Activated CD4-positive, CD25-positive, alpha-beta regulatory T cell treated with anti-CD3 and anti-CD28 coated beads, Interleukin-2, amount 50 U/mL, for 72 hours (primary cell): ENCODE measurements around the gene TPRG1.

ENCODE experiments used
- DNase-seq: peaks from one replicate; pipeline ENCODE4 v3.0.0; 2021

TPRG1 gene

GRCh38 chr3:189171707-189172106, at the start of gene TPRG1:
Gene TPRG1 (plus strand): TSS chr3:189171971. CDS start chr3:189207385, 35,414 bp downstream.
- no peak for DNase-seq

DNA sequence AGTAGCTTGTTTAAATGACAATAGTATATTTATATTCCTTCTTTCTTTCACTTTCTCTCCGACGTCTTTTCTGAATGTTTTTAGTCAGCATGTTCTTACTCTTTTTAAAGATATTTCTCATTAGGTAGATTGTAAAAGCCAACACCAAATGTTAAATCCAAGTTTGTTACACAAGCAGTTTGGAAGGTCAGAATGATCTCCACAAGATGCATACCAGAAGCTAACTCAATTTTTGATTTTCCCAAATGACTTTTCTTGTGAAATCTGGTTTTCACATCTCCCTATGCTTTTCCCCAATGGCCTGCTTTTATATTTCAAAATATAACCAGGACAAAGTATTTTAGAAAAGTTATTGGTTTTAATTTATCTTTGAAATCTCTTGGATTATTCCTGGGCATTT, 49.7 kb upstream of the TPRG1 start:
- no peak for DNase-seq

- no peak for DNase-seq
These were observed 49.1 kb upstream of the TPRG1 start for GRCh38 chr3:189122526-189123205.

DNA sequence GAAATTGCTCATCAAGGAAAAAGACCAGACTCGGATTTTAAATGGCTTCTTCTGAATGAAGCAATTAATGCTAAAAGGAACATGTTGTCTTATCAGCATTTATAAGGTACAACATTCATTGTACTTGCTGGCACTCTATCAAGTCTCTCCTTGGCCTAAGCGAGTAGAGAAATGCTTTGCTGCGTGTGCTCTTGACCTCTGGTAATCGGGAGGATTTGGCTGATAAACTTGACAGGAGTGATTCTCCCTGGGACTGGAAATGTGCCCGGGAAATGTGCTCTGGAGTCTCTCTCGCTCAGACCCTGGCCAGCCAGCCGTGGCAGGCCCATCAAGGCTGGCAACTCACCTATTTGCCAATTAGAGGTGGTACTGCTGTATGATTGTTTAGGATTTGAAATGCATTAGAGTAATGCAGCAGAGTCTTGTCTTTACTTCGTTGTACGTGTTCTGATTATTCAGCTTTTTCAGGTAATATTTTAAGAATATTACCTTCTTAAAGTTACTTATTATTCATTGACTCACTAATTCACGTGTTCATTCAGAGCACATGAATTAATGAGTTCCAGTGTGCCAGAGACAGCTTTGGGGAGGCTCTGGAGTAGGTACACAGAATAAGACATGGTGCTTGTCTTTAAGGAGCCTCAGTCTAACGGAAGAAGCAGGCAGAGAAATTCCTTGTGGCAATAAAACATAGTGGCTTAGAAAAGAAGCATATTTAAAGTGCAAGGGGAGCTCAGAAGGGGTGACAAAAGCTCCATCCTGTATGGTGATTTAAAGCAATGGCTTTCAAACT, 48.0 kb upstream of the TPRG1 start:
- DNase-seq = no peak

DNA sequence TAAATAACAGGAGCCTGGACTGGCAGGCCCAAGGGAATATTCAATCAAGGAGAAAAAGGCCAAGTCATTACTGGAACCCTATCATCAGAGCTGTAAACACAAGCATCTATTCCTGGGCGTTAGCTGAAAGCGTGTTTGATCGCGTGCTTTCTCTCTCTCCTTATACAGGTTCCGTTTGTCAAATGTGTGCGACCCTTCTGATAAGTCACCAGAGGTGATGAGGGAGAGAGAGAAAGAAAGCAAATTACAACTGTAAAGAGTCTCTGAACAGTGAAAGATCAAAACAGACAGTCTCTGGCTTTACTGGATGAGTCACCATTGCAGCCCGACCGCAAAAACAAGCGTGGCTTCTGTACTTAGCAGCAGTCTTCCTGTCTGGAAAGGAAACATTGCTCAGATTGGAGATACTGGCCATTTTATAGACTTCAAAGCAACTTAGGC, 39.5 kb upstream of the TPRG1 start:
- DNase-seq = peak; percentile 58

- DNase-seq = no peak
These were observed 38.9 kb upstream of the TPRG1 start for GRCh38 chr3:189132839-189133238.

DNA sequence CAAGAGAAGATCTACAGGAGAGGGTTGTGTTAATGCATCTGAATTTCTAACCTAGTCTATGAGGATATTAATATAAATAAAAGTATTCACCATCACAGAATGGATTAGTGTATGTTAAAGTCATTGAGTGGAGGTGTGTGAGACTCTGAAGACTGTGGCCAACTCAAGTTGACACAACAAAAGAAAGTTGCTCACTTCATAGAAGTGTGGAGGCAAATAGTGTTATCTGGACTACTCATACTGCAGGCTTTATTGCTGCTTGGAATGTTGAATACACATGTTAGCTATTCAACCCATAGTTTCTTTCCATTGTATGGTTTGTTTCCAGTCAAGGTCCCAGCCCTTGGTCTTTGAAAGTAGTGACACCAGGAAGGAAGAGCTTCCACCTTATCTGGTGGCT, 38.0 kb upstream of the TPRG1 start:
- no peak for DNase-seq

- DNase-seq = no peak
These were observed 34.4 kb upstream of the TPRG1 start for GRCh38 chr3:189137416-189137815.

DNA sequence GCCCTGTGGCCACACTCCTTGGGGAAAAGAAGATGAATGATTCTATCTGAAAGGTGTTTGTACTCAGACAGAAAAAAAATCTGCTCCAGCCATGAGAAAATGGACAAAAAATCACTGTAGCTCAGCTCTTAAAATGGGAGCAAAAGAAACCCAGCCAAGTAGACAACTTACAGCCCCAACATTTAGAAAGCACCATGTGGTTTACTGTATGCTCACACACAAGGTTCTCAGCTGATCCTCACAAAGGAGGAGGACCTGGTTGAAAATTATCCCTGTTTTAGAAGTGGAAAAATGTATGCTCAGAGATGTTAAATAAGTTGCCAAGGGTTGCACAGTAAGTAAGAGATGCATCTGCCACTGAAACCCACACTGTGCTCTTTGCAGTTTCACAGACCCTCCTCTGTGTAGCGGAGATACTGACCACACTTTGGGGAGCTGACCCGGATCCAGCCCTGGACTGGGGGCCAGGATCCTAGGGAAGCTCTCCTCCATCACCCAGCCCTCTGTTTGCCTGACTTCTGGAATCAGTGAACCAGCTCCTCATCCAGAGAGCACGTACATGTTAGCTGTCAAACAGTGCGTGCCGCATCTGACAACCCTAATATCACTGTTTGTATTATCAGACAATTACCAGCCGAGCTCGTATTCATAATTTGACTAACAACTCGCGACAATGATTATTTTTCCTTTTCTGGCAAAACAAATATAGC, 32.7 kb upstream of the TPRG1 start:
- no peak for DNase-seq

GRCh38 chr3:189139611-189139940, 32.2 kb upstream of the TPRG1 start:
- no peak for DNase-seq

DNA sequence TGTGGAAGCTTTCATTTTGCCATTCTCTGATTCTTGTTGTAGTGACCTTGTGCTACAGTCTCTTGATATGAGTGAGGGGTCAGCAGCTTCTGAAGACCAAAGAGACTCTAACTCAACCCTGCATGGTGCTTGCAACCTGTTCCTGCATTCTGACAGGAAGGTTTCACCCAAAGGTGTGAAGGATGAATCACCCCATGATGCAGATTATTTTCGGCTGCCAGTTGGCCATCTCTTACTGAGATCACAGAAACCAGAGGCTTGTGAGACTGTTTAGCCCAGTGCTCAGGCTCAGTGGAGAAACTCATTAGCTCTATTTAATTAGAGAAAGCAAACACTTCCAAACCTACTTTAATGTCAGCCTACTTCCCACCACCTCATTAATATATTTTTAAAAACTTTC, 29.2 kb upstream of the TPRG1 start:
- DNase-seq = no peak

GRCh38 chr3:189143321-189143720, 28.4 kb upstream of the TPRG1 start:
- DNase-seq = no peak

DNA sequence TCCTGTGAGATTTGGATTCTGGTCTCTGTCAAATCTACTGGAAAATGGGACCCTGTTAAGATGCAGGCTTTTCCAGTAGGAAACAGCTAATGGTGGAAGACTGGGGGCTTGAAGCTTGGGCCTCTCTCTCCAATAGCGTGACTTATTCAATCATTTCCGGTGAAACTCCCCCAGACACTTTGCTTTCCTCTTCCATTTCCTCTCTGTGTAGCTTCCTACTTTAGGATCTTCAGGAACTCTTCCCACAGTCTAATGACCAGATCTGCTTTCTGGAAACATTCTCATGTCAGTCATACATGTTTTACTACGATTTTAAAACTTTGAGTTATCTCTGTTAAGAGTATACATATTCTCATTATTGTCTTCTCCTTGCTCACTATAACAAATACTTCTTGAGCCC, 28.0 kb upstream of the TPRG1 start:
- DNase-seq = no peak

DNA sequence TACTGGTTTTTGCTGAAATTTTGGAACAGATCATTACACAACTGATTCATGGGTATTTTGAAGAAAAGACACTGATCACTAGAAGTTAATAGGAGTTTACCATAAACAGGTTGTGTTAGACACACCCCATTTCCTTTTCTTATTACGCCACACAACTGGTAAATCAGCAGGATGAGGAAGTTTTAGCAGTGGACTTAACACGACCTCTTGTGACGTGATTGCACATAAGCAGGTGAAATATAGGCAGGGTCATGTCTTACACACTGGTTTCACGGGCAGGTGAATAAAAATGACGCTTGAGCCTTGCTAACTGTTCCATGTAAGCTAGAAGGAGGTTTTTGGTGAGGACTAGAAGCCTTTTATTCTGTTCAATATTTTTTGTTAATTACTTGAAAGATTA, 27.1 kb upstream of the TPRG1 start:
- DNase-seq = no peak

GRCh38 chr3:189146848-189147247, 24.9 kb upstream of the TPRG1 start:
- no peak for DNase-seq

- DNase-seq = peak; percentile 53
These were observed 23.7 kb upstream of the TPRG1 start for GRCh38 chr3:189148081-189148507.

GRCh38 chr3:189149203-189149602, 22.6 kb upstream of the TPRG1 start:
- DNase-seq = no peak

DNA sequence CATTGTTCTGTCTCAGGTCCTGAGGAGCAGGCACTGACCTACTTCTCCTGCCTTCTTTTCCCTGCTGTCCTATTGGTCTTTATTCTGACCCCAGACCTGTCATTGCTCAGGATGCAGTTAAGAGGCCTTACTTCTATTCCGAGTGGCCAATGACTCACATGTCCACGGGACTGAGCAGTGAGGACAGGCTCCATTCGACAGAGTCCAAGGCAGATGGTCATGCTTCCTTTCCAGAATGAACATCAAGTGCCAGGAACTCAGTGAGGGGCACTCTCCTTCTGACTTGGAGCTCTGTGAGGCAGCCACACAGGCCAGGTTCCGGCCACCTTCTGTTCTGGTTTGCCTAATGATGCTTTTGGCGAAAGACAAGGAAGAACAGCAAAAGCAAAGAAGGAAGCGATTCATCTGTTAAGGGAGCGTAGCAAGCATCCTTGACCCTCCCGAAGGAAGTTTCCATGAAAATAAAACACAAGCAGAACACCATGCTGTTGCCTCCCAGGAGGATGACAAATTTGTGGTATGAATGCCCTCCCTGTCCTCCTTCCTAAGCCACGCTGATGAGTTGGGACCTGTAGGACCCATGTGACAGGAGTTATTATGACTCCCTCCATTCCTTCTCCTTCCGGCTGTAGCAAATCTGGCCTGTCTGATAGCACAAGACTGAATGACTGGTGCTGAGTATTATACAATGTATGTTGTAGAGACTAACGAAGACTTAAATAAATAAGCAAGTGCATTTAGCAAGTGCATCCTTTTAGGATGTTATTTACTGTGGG, 14.4 kb upstream of the TPRG1 start:
- no peak for DNase-seq

GRCh38 chr3:189158034-189158433, 13.7 kb upstream of the TPRG1 start:
- no peak for DNase-seq

DNA sequence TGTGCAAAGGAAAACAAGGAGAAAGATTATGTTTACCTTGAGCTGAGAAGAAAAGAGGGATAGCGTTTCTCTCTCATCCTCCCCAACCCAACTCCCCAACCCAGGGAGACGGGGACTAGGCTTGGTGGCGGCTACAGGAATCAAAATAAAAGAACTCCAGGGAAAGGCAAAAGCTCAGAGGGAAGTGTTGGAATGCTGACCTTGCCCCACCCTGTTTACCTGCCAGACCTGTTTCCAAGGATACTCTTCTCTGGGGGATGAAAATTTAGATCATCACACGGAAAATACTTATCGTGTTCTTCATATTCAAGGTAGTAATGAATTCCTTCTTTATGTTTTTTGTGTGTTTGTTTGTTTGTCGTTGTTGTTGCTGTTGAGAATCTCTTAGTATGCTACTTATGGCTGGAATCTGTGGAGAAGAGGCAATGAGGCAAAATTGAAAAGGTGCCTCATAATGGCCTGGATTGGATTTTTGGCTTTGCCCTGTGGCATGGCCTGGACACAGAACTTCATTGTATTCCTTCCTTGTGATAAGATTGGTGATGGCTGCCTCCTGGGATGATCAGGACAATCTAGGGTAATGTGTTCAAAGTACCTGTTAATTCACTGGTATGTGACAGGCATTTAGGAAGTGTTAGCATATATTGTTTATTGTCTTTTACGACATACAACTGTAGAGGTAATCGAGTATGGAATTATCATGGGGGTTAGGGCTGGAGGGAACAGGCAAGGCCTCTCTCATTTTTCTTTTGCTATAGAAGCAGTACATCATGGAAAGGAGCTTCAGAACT, 11.1 kb upstream of the TPRG1 start:
- DNase-seq = no peak

DNA sequence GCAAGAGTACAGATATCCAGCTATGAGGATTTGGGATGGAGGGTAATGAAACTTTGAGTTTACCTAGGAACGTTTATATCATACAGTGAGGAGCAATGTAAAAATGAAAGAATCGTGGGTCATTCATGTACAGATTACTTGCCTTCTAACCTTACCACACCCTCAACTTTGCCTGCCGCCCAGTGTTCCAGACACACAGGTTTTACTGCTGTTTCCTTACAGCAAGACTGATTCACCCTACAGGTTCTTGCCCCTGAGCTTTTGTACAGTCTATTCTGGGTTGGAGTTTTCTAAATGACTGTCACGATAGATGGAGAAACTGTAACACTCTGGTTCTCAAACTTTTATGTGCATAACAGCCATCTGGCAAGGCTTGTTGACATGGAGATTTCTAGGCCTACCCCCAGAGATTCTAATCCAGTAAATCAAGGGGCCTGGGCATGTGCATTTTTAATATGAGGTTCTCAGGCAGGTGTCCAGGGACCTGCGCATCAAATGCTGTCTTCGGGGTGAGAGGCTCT, 6.6 kb upstream of the TPRG1 start:
- DNase-seq = no peak

- no peak for DNase-seq
These were observed 5.5 kb upstream of the TPRG1 start for GRCh38 chr3:189166321-189166720.
